ENCODE data around the gene ROR1. TPM values are rescaled to one million over a fixed set of nuclear protein-coding genes. Genes with fewer than 3 reads are reported as not detected.

ROR1 gene
- total RNA-seq, 2 experiments from 2014 or later, result not detected

DNA sequence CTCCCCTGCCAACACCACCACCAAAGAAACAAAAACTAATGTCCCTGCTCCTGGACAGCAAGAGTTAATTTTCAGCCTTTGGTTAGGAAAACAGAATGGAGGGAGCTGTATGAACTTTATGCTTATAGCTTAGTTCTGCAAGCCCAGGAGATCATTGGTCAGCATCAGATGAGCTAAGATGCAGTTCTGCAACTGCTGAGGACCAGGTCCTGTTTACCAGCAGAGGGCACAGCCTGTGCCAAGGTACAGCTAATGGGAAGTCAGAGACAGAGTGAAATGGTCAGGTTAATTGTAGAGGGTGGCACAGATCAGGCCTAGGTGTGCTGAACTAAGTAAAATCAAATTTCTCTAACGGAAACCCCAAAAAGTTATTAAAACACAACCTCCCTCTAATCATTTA lies 161.3 kb downstream of the ROR1 start:
- Mint-ChIP-seq H3K4me1 (ENCODE audit: low read depth) (no peaks in the 10 kb centered on the region), H3K27me3 (peaks cover 3% of the 10 kb centered on the region), H3K9me3 (no peaks in the 10 kb centered on the region), H3K4me3 (no peak overlapping the region), H3K36me3 (ENCODE audit: low read depth) (no peaks in the 10 kb centered on the region), H3K27ac (no peak overlapping the region)
- no peak for ATAC-seq
- TF ChIP-seq, protein P1, sequence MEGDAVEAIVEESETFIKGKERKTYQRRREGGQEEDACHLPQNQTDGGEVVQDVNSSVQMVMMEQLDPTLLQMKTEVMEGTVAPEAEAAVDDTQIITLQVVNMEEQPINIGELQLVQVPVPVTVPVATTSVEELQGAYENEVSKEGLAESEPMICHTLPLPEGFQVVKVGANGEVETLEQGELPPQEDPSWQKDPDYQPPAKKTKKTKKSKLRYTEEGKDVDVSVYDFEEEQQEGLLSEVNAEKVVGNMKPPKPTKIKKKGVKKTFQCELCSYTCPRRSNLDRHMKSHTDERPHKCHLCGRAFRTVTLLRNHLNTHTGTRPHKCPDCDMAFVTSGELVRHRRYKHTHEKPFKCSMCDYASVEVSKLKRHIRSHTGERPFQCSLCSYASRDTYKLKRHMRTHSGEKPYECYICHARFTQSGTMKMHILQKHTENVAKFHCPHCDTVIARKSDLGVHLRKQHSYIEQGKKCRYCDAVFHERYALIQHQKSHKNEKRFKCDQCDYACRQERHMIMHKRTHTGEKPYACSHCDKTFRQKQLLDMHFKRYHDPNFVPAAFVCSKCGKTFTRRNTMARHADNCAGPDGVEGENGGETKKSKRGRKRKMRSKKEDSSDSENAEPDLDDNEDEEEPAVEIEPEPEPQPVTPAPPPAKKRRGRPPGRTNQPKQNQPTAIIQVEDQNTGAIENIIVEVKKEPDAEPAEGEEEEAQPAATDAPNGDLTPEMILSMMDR (IDR thresholded peaks at IDR 0.05), result no peak
- DNase-seq, result no peak
- intact Hi-C loops (cut with micrococcal nuclease), result no loop called here
- ChIA-PET CTCF (interaction anchor here (0.9 kb wide), 1 partner anchor 307 kb away, joined by 3 read pairs; no protein-coding TSS in a partner anchor), POLR2A (no interaction called here)

DNA sequence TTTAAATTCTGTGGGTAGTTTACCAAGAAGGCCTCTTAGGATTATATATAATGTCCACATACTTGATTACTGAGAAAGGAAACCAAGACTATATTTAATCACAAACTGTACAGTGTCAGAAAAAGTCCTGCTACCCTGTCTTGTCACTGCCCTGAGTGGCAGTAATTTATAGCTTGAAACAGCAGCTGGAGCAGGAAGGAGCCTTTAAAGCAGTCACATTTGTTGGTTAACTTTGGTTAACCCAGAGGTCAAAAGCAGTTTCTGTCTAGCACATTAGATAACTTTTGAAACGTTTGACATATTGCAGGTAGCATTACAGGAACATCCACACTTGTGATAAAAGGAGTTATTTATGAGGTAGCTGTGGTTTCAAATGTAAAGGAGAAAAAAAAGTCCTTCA lies 161.7 kb downstream of the ROR1 start:
- no peak overlapping the region for H3K27ac Mint-ChIP-seq
- ATAC-seq, result no peak
- H3K4me1 Mint-ChIP-seq (ENCODE audit: low read depth), result no peaks in the 10 kb centered on the region
- ChIA-PET POLR2A (no interaction called here), CTCF (interaction anchor here (0.9 kb wide), 1 partner anchor 307 kb away, joined by 3 read pairs; no protein-coding TSS in a partner anchor)
- intact Hi-C loops (cut with micrococcal nuclease), result no loop called here
- H3K27me3 Mint-ChIP-seq, result peaks cover 3% of the 10 kb centered on the region
- H3K4me3 Mint-ChIP-seq, result no peak overlapping the region
- no peak for DNase-seq
- TF ChIP-seq, protein P1 (IDR thresholded peaks at IDR 0.05), result no peak
- H3K9me3 Mint-ChIP-seq, result no peaks in the 10 kb centered on the region
- no peaks in the 10 kb centered on the region for H3K36me3 Mint-ChIP-seq (ENCODE audit: low read depth)

DNA sequence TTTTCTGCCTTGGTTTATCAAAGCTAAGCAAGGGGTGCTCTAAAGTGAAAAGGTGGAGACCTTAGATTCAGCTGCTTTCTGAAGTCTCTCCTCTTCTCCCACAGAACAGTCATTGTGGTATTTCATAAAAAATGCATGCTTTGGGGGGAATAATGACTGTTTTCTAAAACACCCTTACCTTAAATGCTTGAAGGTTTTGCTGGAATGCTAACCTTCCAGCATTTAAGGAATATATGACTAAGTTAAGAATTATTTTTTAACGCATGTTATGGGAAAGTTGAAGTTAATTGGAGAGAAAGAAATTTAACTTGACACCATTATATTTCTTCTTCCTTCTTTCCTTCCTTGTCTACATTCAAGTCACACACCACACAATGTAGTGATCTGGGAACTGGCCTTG lies 162.5 kb downstream of the ROR1 start:
- Mint-ChIP-seq H3K9me3 (no peaks in the 10 kb centered on the region), H3K27ac (no peak overlapping the region), H3K4me1 (ENCODE audit: low read depth) (no peaks in the 10 kb centered on the region), H3K36me3 (ENCODE audit: low read depth) (no peaks in the 10 kb centered on the region), H3K27me3 (peaks cover 3% of the 10 kb centered on the region), H3K4me3 (no peak overlapping the region)
- DNase-seq (no peak), ATAC-seq (no peak)
- intact Hi-C loops (cut with micrococcal nuclease), result no loop called here
- TF ChIP-seq, protein P1 (IDR thresholded peaks at IDR 0.05), result no peak
- CTCF ChIA-PET, result interaction anchor here (0.6 kb wide), 1 partner anchor 308 kb away, joined by 3 read pairs; no protein-coding TSS in a partner anchor
- POLR2A ChIA-PET, result no interaction called here

DNA sequence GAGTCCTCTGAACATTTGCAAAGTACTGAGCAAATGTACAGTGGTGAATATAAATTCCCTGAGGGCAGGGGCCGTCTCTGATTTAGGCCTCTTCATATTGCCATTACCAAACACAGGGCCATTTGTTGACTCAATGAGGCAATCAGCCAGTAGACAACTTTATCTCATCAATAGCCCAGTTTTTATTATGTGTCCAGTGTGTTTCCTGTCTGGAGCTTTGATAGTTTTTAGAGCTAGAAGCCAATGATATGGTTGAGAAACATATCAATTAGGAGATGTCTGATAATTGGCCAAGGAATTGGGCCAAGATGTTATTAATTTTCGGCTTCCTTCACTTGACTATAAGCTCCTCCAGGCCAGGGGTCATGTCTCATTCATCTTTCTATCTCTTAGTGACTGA lies 163.0 kb downstream of the ROR1 start:
- Mint-ChIP-seq H3K27ac (no peak overlapping the region), H3K9me3 (no peaks in the 10 kb centered on the region), H3K4me1 (ENCODE audit: low read depth) (no peaks in the 10 kb centered on the region), H3K36me3 (ENCODE audit: low read depth) (no peaks in the 10 kb centered on the region), H3K27me3 (peaks cover 3% of the 10 kb centered on the region), H3K4me3 (no peak overlapping the region)
- DNase-seq (no peak), ATAC-seq (no peak)
- TF ChIP-seq, protein P1 (IDR thresholded peaks at IDR 0.05), result no peak
- ChIA-PET CTCF (no interaction called here), POLR2A (no interaction called here)
- intact Hi-C loops (cut with micrococcal nuclease), result no loop called here

DNA sequence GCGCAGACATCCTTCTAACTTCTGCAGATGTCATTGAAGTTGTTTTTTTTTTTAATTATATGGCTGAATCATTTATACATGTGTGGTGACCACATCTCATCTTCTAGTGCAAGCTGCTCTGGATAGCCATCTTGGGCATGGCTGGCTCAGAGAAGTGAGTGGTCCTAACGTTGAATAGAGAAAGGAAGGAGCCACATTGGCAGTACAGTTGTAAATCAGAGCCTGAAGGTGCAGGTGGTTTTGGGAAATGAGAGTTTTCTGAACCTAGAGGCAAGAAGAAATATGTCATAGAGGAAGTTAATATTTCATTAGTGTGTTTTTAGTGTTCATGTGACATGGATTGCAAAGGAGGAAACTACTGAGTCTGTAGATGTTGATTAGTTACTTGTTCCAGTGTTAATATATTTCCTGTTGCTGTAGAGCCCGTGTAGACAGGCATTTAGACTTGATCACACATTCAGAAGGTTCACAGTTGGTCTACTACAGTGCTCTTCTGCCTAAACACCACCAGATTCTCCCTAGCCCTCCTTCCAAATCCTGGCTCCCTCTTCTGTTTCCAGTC lies 163.7 kb downstream of the ROR1 start:
- DNase-seq (no peak), ATAC-seq (no peak)
- no peaks in the 10 kb centered on the region for H3K9me3 Mint-ChIP-seq
- intact Hi-C loops (cut with micrococcal nuclease), result no loop called here
- CTCF ChIA-PET, result no interaction called here
- H3K27me3 Mint-ChIP-seq, result peaks cover 3% of the 10 kb centered on the region
- POLR2A ChIA-PET, result no interaction called here
- TF ChIP-seq, protein P1 (IDR thresholded peaks at IDR 0.05), result no peak
- no peaks in the 10 kb centered on the region for H3K4me1 Mint-ChIP-seq (ENCODE audit: low read depth)
- H3K27ac Mint-ChIP-seq, result no peak overlapping the region
- H3K4me3 Mint-ChIP-seq, result no peak overlapping the region
- H3K36me3 Mint-ChIP-seq (ENCODE audit: low read depth), result no peaks in the 10 kb centered on the region

All from activated CD8-positive, alpha-beta T cell treated with anti-CD3 and anti-CD28 coated beads for 36 hours (primary cell).